Inflammatory macrophage (primary cell): Measurements from ENCODE around the gene ATF5.

Source experiments
- DNase-seq, 2 donors: peaks; one replicate each; pipeline ENCODE4 v3.0.0-alpha.2; 2020 to 2022

Gene ATF5

GRCh38 chr19:49894879-49895565, 34.0 kb upstream of the ATF5 start:
- DNase-seq = peak in 1 of 2 donors; percentile 29

- no peak for DNase-seq
Measured at GRCh38 chr19:49895566-49896297, 33.3 kb upstream of the ATF5 start.

- peak; percentile 86 to 89 for DNase-seq
Measured at GRCh38 chr19:49896863-49897621, 32.0 kb upstream of the ATF5 start, which contains the start of gene IL4I1. Gene IL4I1, minus strand, starts transcription at chr19:49896887. Its CDS starts 727 bp downstream, at chr19:49896160.

GRCh38 chr19:49904136-49904535, 24.9 kb upstream of the ATF5 start:
- DNase-seq = peak; percentile 33 to 43

GRCh38 chr19:49906879-49907564, 22.0 kb upstream of the ATF5 start:
- DNase-seq = no peak

- no peak for DNase-seq
Measured at GRCh38 chr19:49907745-49908446, 21.1 kb upstream of the ATF5 start.

- no peak for DNase-seq
Measured at GRCh38 chr19:49908480-49909420, 20.3 kb upstream of the ATF5 start.

- no peak for DNase-seq
Measured at GRCh38 chr19:49910179-49910578, 18.8 kb upstream of the ATF5 start.

- DNase-seq = peak; percentile 69 to 73
Measured at GRCh38 chr19:49911381-49912145, 17.4 kb upstream of the ATF5 start.

GRCh38 chr19:49912965-49913685, 15.9 kb upstream of the ATF5 start:
- no peak for DNase-seq

- no peak for DNase-seq
Measured at GRCh38 chr19:49913720-49914119, 15.3 kb upstream of the ATF5 start.

- no peak for DNase-seq
Measured at GRCh38 chr19:49915271-49915670, 13.7 kb upstream of the ATF5 start.

GRCh38 chr19:49916839-49917733, 11.9 kb upstream of the ATF5 start:
- DNase-seq = peak; percentile 61 to 80

GRCh38 chr19:49918089-49918488, 10.9 kb upstream of the ATF5 start:
- DNase-seq = no peak

- DNase-seq = no peak
Measured at GRCh38 chr19:49920624-49921363, 8.2 kb upstream of the ATF5 start.

GRCh38 chr19:49921871-49922795, 6.9 kb upstream of the ATF5 start:
- DNase-seq = peak; percentile 15 to 39
